ENCODE results near the gene COL16A1.

- no peak for TF ChIP-seq EZH2phosphoT487 (IDR thresholded peaks at IDR 0.05; ENCODE audit: borderline replicate concordance, low read length)
- no peak for TF ChIP-seq CTCF (IDR thresholded peaks at IDR 0.05; ENCODE audit: low read depth, low read length, poor library complexity, severe bottlenecking)
Observed at GRCh38 chr1:31751822-31752241, 48.0 kb upstream of the COL16A1 start.

All from DOHH2 (cell line).